Pons (tissue), 1 donor: ENCODE results near the gene TIMM23.
"Not testable (repeated sequence)": the region's sequence is repeated elsewhere in the genome, so short reads cannot be mapped to it uniquely, and the experiment has no call there.

Experiments used
- DNase-seq: peaks from one replicate; pipeline ENCODE4 v3.0.0-alpha.2; 2016; ENCODE audit warnings: low spot score

Gene TIMM23

DNA sequence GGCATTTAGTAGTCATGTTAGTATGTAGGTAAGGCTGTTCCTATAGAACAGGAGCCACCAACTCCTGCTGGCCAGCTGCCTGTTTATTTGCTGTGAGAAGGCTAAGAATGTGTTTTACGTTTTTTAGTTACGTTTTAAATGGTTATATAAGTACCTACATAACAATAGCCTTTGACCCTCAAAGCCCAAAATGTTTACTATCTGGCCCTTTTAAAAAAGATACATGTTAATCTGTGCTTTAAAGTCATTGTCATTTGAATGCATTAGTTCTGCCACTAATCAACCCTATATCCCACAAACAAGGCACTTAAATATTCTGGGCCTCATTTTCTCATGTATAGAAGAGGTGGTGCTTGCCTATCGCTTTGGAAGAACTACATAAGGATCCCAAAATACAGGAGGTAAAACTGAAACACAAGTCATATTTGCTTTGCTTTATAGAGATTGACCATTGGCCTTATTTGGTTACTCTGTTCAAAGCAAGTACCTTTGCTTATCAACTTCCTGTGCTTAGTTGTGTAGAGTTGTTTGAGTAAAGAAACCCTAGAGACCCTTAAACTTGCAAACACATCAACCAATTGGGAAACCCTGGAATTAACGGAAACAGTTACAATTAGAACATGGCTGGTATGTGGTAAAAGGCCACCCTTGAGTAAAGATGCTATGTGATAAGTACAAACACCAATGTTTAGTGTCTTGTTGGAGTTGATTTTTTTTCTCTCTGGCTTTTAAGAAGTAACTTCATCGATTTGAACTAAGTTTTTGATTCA lies 25.9 kb downstream of the TIMM23 start:
- DNase-seq: no peak

GRCh38 chr10:45999955-46000354 lies 27.7 kb downstream of the TIMM23 start:
- DNase-seq: not testable (repeated sequence)

- DNase-seq: no peak
Observed at GRCh38 chr10:46000538-46000937, 28.2 kb downstream of the TIMM23 start.

GRCh38 chr10:46001187-46001756 lies 29.0 kb downstream of the TIMM23 start:
- no peak for DNase-seq

DNA sequence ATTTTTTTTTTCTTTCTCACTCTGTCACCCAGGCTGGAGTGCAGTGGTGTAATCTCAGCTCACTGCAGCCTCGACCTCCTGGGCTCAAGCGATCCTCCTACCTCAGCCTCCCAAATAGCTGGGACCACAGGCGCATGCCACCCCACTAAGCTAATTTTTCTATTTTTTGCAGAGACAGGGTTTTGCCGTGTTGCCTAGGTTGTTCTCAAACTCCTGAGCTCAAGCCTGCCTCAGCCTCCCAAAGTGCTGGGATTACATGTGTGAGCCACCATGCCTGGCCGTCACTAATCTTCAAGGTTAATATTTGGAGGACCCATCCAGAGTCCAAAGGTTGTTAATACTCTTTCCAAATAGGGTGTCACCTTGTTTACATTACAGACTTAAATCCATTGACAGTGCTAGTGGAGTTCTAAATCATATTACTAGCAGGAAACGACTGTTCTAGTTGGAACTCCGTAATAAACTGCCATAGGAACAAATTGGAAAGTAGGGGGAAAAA lies 29.9 kb downstream of the TIMM23 start:
- not testable (repeated sequence) for DNase-seq

- no peak for DNase-seq
Observed at GRCh38 chr10:46002916-46003693, 30.8 kb downstream of the TIMM23 start.

DNA sequence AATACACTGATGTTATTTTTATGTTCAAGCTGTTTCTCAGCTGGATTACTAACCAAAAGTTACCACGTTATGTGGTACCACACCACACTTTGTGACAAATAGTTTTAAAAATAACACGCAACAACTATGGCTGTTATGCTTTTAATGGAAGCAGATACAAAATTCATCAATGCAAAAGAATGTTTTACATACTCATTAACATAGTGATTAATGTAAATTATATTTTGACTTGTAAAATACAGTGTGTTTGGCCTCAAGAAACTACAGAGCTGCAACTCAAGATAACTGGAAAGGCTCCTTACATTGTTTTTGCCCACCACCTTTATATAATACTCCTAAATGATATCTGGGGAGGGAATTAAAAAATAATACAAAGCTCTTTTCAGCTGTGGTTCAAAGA lies 32.7 kb downstream of the TIMM23 start:
- DNase-seq: no peak

DNA sequence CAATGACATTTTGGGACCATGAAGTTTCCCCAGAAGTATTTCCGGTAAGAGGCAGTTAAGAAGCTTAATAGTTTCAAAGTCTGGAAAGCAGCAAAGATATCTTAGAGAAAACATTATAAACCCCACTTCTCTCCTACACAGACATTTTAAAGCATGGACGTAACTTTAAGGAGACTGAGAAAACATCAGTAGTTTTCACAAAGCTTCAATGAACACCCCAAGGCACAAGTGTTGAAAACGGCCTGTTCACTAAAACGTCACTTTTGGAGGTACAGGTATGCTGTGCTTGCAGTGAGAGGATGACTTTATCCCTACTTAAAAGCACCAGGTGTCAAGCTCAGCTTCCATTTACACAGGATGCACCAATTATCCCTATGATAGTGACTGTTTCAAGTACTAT lies 33.1 kb downstream of the TIMM23 start:
- DNase-seq: no peak

DNA sequence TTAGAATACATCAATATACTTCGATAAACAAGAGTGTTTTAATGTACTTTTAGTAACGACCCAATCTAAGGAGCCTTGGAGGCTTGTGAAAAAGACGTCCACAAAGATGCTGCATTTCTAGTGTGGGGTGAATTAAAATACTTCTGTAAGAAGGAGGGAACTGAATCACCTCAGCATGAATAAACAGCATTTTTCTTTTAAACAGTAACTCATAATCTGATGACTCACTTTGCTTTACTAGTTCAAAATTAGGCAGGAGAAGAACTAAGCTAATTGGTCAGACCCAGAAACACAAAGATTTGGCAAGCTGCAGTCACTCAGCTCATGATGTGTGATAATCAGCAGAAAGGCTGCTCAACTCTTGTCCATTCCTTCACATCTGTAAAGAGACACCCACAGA lies 33.9 kb downstream of the TIMM23 start:
- no peak for DNase-seq

DNA sequence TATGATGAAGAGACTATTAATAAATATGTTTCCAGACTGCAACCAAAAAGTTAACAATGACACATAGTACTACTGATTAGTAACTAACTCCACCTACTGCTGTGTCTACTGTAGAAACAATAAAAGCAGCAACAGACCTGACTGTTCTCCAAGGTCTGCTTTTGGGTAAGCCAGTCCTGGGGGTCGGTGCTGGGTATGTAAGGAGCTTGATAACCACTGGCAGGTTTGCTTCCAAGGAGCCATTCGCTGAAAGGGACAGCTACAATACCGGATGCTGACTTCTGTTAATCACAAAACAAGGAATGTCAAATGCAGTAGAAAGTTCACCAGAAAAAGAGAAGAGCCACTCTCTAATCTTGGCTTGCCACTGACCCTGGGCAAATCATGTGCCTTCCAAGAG lies 40.5 kb downstream of the TIMM23 start:
- no peak for DNase-seq

- DNase-seq: no peak
Observed at GRCh38 chr10:46014206-46014605, 41.9 kb downstream of the TIMM23 start.

- no peak for DNase-seq
Observed at GRCh38 chr10:46014683-46015405, 42.6 kb downstream of the TIMM23 start.

DNA sequence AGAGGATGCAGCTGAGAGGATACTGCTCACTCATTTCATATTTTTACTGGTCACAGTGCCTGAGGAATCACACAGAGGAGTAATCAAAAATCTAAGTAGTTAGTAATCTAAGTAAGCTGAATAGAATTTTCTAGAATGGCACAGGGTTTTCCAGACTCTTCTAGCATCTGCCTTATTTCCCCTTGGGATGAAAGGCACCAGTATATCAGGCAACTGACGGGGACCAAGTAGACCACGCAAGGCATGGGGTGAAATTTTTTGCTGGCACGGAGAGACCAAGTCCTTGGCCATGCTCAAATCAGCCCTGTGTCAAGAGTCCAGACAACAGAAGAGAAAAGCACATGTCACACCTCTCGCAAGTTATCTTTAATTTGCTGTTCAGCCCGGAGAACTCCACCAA lies 43.9 kb downstream of the TIMM23 start:
- DNase-seq: no peak

- DNase-seq: no peak
Observed at GRCh38 chr10:46016811-46017210, 44.5 kb downstream of the TIMM23 start.

GRCh38 chr10:46017733-46018132 lies 45.4 kb downstream of the TIMM23 start:
- no peak for DNase-seq

- peak; percentile 57 for DNase-seq
Observed at GRCh38 chr10:46018453-46019176, 46.3 kb downstream of the TIMM23 start.

DNA sequence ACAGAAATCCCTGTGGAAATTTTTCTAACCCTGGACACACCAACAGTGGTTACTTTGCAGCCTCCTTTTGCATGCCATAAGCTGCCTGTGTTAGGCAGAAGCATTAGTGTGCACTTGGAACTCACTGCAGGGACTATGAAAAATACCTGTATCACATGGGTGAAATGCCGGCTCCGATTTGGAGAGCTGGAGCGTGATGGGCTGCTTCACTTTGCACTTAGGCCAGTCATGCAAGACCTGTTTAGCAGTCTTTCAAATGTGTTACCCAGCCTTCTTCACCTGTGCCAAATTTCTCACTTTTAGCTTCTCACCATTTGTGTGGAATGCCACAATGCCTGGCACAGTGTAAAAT lies 46.9 kb downstream of the TIMM23 start:
- no peak for DNase-seq

DNA sequence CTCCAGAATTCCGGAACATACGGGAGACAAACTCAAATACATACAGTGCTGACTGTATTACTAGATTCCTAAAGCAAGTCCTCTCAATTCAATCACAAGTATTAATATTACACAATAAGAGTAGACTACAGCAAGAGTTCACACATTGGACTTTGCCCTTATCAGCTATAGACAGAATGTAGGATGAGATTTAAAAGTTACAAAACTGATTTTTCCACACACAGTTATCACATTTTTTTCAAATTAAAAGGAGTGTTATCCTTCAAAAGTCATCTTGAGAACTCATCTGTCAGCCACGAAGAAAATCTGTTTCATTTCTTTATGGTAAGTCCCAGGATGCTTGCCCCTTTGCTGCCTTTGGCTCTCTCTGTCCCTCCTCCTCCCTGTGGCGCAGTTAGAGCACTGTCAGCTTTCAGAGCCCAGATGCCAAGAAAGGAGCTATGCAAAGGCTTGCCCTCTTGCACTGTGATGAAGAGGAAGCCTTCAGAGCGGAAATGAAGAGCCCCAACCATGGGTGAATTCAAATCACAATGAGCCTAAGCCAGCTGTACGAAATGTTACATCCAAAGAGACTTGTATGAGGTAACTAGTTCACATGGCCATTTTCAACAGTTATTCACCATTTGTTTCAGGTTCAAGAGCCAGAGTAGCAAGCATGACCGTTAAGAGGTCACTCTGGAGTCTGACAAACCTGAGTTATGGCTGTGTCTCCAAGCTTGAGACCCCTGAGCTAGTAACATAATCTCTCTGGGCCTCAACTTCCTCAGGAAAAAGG lies 47.5 kb downstream of the TIMM23 start:
- DNase-seq: peak; percentile 79

DNA sequence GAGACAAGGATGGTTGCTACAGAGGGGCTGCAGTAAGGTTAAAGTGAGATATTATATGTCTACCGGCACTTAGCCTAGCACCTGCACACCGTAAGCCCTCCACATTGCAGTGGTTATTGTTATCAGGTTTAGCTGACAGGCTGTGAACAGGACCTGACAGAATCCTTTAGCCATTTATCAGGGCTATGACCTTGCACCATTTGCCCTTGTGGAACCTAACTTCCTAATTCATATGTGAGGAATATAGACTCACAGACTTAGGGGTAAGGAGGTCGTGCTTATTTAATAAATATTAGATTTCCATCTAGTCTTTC lies 48.0 kb downstream of the TIMM23 start:
- no peak for DNase-seq

DNA sequence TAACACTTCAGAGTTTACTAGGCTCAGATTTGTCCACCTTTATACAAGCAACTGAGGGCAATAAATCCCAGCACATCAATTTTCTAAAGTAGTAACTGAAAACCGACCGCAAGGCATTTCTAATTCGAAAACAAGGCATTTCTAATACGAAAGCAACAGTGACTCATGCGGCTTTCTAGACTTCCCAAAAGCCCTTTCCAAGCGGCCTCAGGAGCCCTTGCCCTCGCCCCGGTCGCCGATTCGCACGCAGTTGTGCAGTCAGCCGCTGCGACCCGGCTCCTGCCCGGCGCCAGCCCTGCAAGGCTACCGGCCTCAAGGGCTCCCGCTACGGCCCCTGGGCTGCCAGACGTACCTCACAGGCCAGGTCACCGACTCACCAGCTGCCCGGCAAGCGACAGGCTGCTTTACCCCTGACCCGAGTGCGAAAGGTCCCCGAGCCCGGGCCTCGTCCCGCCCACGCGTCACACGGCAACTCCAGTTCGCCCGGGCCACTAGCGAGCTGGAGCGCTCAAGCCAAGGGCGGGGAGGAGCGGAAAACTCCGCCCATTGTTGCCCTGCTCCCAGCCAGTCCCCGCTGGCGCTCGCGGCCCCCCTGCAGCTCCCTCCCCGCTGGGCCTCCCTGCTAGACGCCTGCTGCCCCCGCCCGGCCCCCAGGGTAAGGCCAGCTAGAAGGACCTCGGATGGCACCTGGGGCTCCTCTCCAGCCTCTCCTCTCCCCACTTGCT lies 50.9 kb downstream of the TIMM23 start:
- DNase-seq: peak; percentile 90
